HEK293 (cell line): ENCODE measurements around the gene HGS.

Experiments used
- FEZF1 ChIP-seq: fragments of 450-650 bp; formaldehyde crosslinking; IDR thresholded peaks from 2 replicates; pipeline ENCODE4 v1.5.1; 2016; ENCODE audit warnings: missing biosample characterization, missing genetic modification characterization
- GLIS1 ChIP-seq: fragments of 450-650 bp; formaldehyde crosslinking; IDR thresholded peaks from 2 replicates; pipeline ENCODE4 v1.5.1; 2016; ENCODE audit warnings: missing biosample characterization, missing genetic modification characterization
- GLIS2 ChIP-seq: fragments of 450-650 bp; formaldehyde crosslinking; IDR thresholded peaks from 2 replicates; pipeline ENCODE4 v1.5.1; 2016; ENCODE audit warnings: missing biosample characterization, missing genetic modification characterization
- KLF1 ChIP-seq: fragments of 450-650 bp; formaldehyde crosslinking; IDR thresholded peaks from 2 replicates; pipeline ENCODE4 v1.5.1; 2016; ENCODE audit warnings: missing biosample characterization, missing genetic modification characterization
- KLF17 ChIP-seq: fragments of 450-650 bp; formaldehyde crosslinking; IDR thresholded peaks from 2 replicates; pipeline ENCODE4 v1.5.1; 2016; ENCODE audit warnings: missing biosample characterization, missing genetic modification characterization
- KLF8 ChIP-seq: fragments of 450-650 bp; formaldehyde crosslinking; IDR thresholded peaks from 2 replicates; pipeline ENCODE4 v1.5.1; 2016; ENCODE audit warnings: missing biosample characterization, missing genetic modification characterization
- KLF9 ChIP-seq: fragments of 450-650 bp; formaldehyde crosslinking; IDR thresholded peaks from 2 replicates; pipeline ENCODE4 v1.5.1; 2016; ENCODE audit warnings: missing biosample characterization, missing genetic modification characterization, low read depth
- MEIS1 ChIP-seq: sonication (generic); formaldehyde crosslinking; IDR thresholded peaks from 2 replicates; pipeline ENCODE4 v1.8.1; 2022; ENCODE audit warnings: missing genetic modification reagents, mild to moderate bottlenecking, borderline replicate concordance
- RBAK ChIP-seq: fragments of 450-650 bp; formaldehyde crosslinking; IDR thresholded peaks from 2 replicates; pipeline ENCODE4 v1.5.1; 2016; ENCODE audit warnings: missing biosample characterization, missing genetic modification characterization
- SCRT1 ChIP-seq: fragments of 450-650 bp; formaldehyde crosslinking; IDR thresholded peaks from 2 replicates; pipeline ENCODE4 v1.5.1; 2016; ENCODE audit warnings: missing biosample characterization, missing genetic modification characterization, borderline replicate concordance
- SP3 ChIP-seq: fragments of 450-650 bp; formaldehyde crosslinking; IDR thresholded peaks from 2 replicates; pipeline ENCODE4 v1.5.1; 2016; ENCODE audit warnings: missing biosample characterization, missing genetic modification characterization
- ZBTB11 ChIP-seq: fragments of 450-650 bp; formaldehyde crosslinking; conservative IDR thresholded peaks from 2 replicates; pipeline ENCODE4 v1.5.1; 2016; ENCODE audit warnings: low read depth, missing biosample characterization, missing genetic modification characterization
- ZBTB8A ChIP-seq: fragments of 450-650 bp; formaldehyde crosslinking; IDR thresholded peaks from 2 replicates; pipeline ENCODE4 v1.5.1; 2016; ENCODE audit warnings: missing biosample characterization, missing genetic modification characterization
- ZFHX2 ChIP-seq: fragments of 450-650 bp; formaldehyde crosslinking; conservative IDR thresholded peaks from 2 replicates; pipeline ENCODE4 v1.5.1; 2016; ENCODE audit warnings: missing biosample characterization, missing genetic modification characterization
- ZNF148 ChIP-seq: fragments of 450-650 bp; formaldehyde crosslinking; IDR thresholded peaks from 2 replicates; pipeline ENCODE4 v1.5.0; 2017; ENCODE audit warnings: missing biosample characterization, missing genetic modification characterization, borderline replicate concordance
- ZNF155 ChIP-seq: fragments of 450-650 bp; formaldehyde crosslinking; IDR thresholded peaks from 2 replicates; pipeline ENCODE4 v1.5.1; 2016; ENCODE audit warnings: missing biosample characterization, missing genetic modification characterization
- ZNF157 ChIP-seq: fragments of 450-650 bp; formaldehyde crosslinking; IDR thresholded peaks from 2 replicates; pipeline ENCODE4 v1.5.1; 2016; ENCODE audit warnings: missing biosample characterization, missing genetic modification characterization
- ZNF16 ChIP-seq: fragments of 450-650 bp; formaldehyde crosslinking; IDR thresholded peaks from 2 replicates; pipeline ENCODE4 v1.5.1; 2016; ENCODE audit warnings: low read depth, missing biosample characterization, missing genetic modification characterization
- ZNF175 ChIP-seq: fragments of 450-650 bp; formaldehyde crosslinking; IDR thresholded peaks from 2 replicates; pipeline ENCODE4 v1.5.1; 2016; ENCODE audit warnings: missing biosample characterization, missing genetic modification characterization
- ZNF221 ChIP-seq: fragments of 450-650 bp; formaldehyde crosslinking; IDR thresholded peaks from 2 replicates; pipeline ENCODE4 v1.5.1; 2017; ENCODE audit warnings: missing biosample characterization, missing genetic modification characterization, borderline replicate concordance
- ZNF37A ChIP-seq: fragments of 450-650 bp; IDR thresholded peaks from 2 replicates; pipeline ENCODE4 v1.5.1; 2018; ENCODE audit warnings: missing biosample characterization, missing genetic modification characterization
- ZNF391 ChIP-seq: fragments of 450-650 bp; formaldehyde crosslinking; IDR thresholded peaks from 2 replicates; pipeline ENCODE4 v1.5.1; 2016; ENCODE audit warnings: low read depth, missing biosample characterization, missing genetic modification characterization, borderline replicate concordance
- ZNF488 ChIP-seq: fragments of 450-650 bp; formaldehyde crosslinking; IDR thresholded peaks from 2 replicates; pipeline ENCODE4 v1.5.1; 2016; ENCODE audit warnings: missing biosample characterization, missing genetic modification characterization
- ZNF549 ChIP-seq: fragments of 450-650 bp; IDR thresholded peaks from 2 replicates; pipeline ENCODE4 v1.5.1; 2018; ENCODE audit warnings: missing biosample characterization, missing genetic modification characterization, mild to moderate bottlenecking, inconsistent platforms, moderate library complexity
- ZNF623 ChIP-seq: fragments of 450-650 bp; formaldehyde crosslinking; IDR thresholded peaks from 2 replicates; pipeline ENCODE4 v1.5.1; 2016; ENCODE audit warnings: missing biosample characterization, missing genetic modification characterization
- ZNF654 ChIP-seq: fragments of 450-650 bp; formaldehyde crosslinking; IDR thresholded peaks from 2 replicates; pipeline ENCODE4 v1.5.1; 2016; ENCODE audit warnings: low read depth, missing biosample characterization, missing genetic modification characterization
- ZNF830 ChIP-seq: fragments of 450-650 bp; IDR thresholded peaks from 2 replicates; pipeline ENCODE4 v1.5.0; 2018; ENCODE audit warnings: missing biosample characterization, missing genetic modification characterization, low read depth, mild to moderate bottlenecking, moderate library complexity
- ZSCAN4 ChIP-seq: fragments of 450-650 bp; formaldehyde crosslinking; IDR thresholded peaks from 2 replicates; pipeline ENCODE4 v1.5.1; 2017; ENCODE audit warnings: missing biosample characterization, missing genetic modification characterization
- ZSCAN5A ChIP-seq: fragments of 450-650 bp; formaldehyde crosslinking; IDR thresholded peaks from 2 replicates; pipeline ENCODE4 v1.5.1; 2016; ENCODE audit warnings: missing biosample characterization, missing genetic modification characterization

The HGS gene

GRCh38 chr17:81733507-81734404 is 49.9 kb downstream of the HGS start (continued):
- TF ChIP-seq KLF17 (tag by site-specific recombination) = peak; percentile 58; the same call in 1 of the 2 replicates
- TF ChIP-seq RBAK = no peak
- TF ChIP-seq ZNF16 (tag by site-specific recombination) = no peak
- TF ChIP-seq ZFHX2 = no peak
- peak; percentile 72 for TF ChIP-seq ZBTB8A
- TF ChIP-seq SCRT1 (tag by site-specific recombination) = peak; percentile 87; the same call in 1 of the 2 replicates
- no peak for TF ChIP-seq ZNF155 (tag by site-specific recombination)
- TF ChIP-seq GLIS1 (tag by site-specific recombination) = peak; percentile 18; the same call in 1 of the 2 replicates
- TF ChIP-seq ZSCAN4 (tag by site-specific recombination) = no peak
- TF ChIP-seq ZNF157 (tag by site-specific recombination) = no peak
- no peak for TF ChIP-seq MEIS1 (CRISPR knock-in tag)
- TF ChIP-seq ZNF175 (tag by site-specific recombination) = no peak
- TF ChIP-seq KLF9 (tag by site-specific recombination) = no peak
- no peak for TF ChIP-seq ZNF148 (tag by site-specific recombination)
- no peak for TF ChIP-seq ZNF830 (tag by site-specific recombination)
- no peak for TF ChIP-seq ZNF488 (tag by site-specific recombination)
- peak; percentile 78 for TF ChIP-seq ZNF654 (tag by site-specific recombination)
- TF ChIP-seq ZSCAN5A (tag by site-specific recombination) = no peak
- peak; percentile 48; the same call in 1 of the 2 replicates for TF ChIP-seq KLF8 (tag by site-specific recombination)
- no peak for TF ChIP-seq ZNF623 (tag by site-specific recombination)
- peak; percentile 22; the same call in 1 of the 2 replicates for TF ChIP-seq KLF1 (tag by site-specific recombination)
- TF ChIP-seq ZNF37A (tag by site-specific recombination) = no peak
- TF ChIP-seq GLIS2 = peak; percentile 48; the same call in 1 of the 2 replicates
- TF ChIP-seq ZNF391 (tag by site-specific recombination) = no peak
- no peak for TF ChIP-seq ZNF221 (tag by site-specific recombination)
- TF ChIP-seq ZNF549 (tag by site-specific recombination) = no peak
- 0 out of 2 replicates have a peak, but pooled peaks have one; percentile 21 for TF ChIP-seq SP3
- TF ChIP-seq ZBTB11 (tag by site-specific recombination) = no peak
- TF ChIP-seq FEZF1 (tag by site-specific recombination) = no peak
